GM21786 (cell line): Measurements from ENCODE around the gene EFCAB8.
"Not testable (repeated sequence)": the region's sequence is repeated elsewhere in the genome, so short reads cannot be mapped to it uniquely, and the experiment has no call there.

Source experiments
- ATAC-seq: cut with Tn5 transposase; IDR thresholded peaks from one replicate; pipeline ENCODE4 v1.9.1; 2021; ENCODE audit not compliant: unreplicated experiment

EFCAB8 gene

DNA sequence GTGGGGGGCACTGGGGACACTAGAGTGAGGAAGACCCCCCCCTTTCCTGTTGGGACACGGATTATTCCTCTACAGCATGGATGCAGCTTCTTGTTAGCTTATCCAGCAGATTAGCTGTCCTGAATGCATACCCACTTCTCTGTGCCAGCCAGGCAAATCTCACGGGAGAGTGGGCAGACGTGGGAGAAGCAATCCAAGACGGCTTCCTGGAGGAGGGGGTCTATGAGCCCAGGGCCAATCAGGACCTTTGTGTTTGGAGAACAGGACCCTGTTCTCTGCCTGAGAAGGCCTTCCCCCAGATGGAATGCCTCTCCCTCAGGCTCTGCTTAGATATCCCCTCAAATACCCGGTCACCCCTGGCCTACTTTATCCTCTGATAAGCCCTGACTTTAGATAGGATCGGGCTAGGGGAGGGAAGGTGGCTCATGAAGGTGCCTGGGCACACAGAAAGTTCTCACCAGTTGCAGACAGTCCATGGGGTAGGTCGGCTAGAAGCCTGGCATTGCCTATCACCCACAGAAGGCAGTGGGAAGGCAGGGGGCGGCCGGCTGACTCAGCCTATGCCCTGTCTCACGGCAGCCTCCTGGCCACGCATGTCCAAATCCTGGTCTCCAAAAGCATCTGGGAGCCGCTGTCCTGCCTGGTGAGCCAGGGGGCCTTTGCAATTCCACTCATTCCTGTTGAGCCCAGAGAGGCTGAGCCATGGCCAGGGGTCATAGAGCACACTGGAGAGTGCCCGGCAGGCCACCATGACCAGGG, 110.8 kb downstream of the EFCAB8 start:
- ATAC-seq = no peak

- no peak for ATAC-seq
Measured at GRCh38 chr20:32970115-32970972, 111.6 kb downstream of the EFCAB8 start.

GRCh38 chr20:32970973-32971300, 112.2 kb downstream of the EFCAB8 start:
- ATAC-seq = no peak

GRCh38 chr20:32971703-32972161, 113.0 kb downstream of the EFCAB8 start:
- ATAC-seq = peak; percentile 7

- ATAC-seq = peak; percentile 89
Measured at GRCh38 chr20:32972181-32973076, 113.7 kb downstream of the EFCAB8 start.

DNA sequence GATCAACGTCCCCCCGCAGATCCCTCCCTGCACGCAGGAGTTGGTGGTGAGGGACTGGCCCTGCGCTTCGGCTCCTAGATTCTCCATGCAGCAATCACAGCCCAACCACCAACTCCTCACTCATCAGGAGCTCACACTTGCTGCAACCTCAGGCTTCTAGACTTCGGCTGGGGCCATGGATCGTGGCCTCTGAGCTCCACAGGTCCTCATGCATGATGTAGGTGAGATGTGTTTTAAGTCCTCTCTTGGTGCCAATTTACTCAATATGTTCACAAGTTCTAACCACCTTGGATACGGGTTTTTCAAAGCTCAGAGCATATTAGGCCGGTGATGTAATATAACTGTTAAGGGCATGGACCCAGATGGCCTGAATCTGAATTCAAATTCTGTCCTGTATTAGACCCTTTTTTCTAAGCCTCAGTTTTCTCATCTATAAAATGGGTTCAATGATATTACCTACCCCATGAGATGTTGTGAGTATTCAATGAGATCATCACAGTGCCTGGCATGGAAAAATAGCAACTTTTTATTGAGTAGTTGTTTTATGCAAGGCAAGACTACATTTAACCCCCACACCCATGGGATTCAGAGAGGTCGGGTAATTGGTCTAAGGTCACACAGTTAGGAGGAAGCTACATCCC, 114.5 kb downstream of the EFCAB8 start:
- ATAC-seq = no peak

DNA sequence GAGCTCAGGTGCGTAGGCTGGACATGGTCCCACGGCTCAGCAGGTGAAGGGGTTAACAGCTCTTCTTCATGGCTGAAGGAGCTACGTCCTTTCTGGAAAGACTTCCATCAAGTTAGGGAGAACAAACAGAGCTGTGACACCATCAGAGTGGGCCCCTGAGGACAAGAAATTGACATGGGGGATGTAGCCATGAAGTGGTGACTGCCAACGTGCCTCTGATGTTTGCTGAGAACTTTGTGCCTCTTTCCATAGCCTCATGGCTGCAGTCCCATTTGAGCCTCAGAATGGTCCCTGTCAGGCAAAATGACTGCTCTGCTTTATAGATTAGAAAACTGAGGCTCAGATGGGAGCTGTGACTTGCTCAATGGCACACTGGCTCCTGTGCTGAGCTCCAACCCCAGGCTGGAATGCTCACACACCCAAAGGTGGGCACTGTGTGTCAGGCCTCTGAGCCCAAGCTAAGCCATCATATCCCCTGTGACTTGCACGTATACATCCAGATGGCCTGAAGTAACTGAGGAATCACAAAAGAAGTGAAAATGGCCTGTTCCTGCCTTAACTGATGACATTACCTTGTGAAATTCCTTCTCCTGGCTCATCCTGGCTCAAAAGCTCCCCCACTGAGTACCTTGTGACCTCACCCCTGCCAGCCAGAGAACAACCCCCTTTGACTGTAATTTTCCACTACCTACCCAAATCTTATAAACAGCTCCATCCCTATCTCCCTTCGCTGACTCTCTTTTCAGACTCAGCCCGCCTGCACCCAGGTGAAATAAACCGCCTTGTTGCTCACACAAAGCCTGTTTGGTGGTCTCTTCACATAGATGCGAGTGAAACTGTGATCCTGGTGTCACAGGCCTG, 115.7 kb downstream of the EFCAB8 start:
- not testable (repeated sequence) for ATAC-seq

- not testable (repeated sequence) for ATAC-seq
Measured at GRCh38 chr20:32975121-32975520, 116.4 kb downstream of the EFCAB8 start.

GRCh38 chr20:32975698-32976674, 117.3 kb downstream of the EFCAB8 start:
- ATAC-seq = no peak

DNA sequence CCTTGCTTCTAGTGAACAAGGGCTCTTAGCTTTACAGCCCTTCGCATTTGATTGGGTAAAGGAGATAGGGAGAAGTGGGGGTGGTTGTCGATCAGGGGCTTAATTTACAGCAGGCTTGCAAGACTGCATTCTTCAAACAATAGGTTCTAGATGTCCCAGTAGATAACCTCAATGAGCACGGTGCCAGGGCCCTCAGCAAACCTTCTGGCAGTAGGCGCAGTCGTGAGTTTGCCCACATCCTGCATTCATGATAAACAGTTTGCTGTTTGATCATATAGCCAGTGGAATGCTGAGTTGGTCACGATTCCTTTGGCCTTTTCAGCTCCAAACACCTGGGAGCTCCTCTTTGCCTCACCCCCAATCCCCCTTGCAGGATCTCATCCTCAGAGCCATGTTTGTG, 118.0 kb downstream of the EFCAB8 start:
- ATAC-seq = no peak

DNA sequence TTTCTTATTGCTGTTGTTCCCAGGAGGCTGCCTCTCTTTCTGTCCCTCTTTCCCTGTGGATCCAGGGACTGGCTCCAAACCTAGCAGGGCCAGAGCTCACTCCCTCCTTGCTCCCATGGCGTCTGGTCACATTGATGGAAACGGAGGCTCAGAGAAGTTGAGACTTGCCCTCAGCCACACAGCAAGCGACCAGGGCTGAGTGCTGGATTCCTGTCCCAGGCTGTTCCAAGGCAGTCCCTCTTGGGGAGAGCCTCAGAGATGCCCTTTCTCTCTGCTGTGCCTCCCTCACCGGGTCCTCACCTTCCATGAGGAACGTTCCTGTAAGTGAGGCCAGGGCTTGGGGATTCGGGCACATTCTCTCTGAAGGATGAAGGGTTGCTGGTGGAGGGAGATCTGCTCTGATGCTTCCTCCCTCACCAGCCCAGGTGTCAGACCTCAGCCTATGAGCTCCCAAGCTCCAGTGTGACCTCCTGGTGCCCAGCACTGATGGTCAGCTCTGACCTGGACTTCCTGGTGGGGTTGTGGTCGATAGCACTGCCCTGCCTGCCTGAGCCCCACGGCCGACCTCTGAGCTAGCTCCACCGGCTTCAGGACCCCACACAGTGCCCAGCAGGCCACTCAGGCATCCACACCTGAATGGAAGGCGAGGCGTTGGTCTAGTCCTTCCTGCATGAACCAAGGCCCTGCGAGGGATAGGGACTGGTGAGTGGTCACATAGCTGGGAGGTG, 118.7 kb downstream of the EFCAB8 start:
- ATAC-seq = no peak

DNA sequence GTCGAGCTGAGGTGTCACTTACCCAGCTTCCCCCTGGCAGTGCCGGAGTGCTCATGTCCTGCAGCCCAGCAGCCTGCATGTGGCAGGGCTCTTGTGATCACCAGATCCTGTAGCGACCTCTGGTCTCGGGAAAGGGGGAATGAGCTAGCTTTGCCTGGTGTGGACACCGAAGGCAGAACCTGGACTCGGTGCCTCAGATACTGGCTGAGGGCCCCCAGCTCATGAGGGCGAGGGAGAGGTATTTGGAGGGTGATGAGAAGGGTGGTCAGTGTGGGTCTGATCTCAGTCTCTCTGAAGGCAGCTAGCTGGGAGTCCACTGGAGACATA, 119.2 kb downstream of the EFCAB8 start:
- no peak for ATAC-seq

DNA sequence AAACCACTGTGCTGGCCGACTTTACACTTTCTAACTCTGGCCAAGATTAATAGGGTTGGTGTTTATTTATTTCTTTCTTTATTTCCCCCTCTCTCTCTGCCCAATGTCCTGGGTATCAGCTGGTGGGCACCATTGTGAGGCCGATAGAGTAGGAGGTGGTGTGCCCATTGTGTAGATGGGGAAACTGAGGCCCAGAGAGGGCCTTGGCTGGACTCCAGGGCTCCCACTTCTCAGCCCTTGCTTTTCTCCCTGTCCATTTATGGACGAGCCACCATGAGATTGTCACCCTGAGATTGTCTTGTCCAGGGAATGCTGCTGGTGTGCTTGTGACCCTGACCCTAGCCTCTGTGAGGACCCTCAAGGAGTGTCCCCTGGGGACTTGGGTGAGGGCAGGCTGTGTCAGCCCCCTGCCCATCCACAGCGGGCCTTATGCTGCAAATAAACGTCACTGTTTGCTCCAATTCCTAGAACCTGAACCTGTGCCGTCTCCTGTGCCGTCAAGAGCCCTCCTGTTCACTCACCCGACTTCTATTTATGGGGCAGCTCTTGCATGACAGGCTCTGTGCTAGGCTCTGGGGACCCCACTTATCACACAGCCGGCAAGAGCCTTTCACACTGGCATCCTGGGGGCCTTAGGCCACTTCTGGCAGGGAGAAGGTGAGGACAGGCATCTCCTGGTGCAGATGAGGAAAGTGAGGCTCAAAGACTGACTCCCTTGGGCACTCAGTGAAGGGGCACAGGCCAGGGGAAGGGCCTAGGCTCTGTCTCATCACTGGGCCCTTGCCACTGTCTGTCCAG, 120.7 kb downstream of the EFCAB8 start:
- ATAC-seq = no peak

- no peak for ATAC-seq
Measured at GRCh38 chr20:32980131-32980941, 121.6 kb downstream of the EFCAB8 start.

GRCh38 chr20:32980990-32981389, 122.3 kb downstream of the EFCAB8 start:
- no peak for ATAC-seq
